IMR-90 (cell line): Measurements from ENCODE around the gene TRIM6.

Experiments
- CEBPB ChIP-seq: IDR thresholded peaks from 2 replicates; pipeline ENCODE4 v1.6.1; 2012; ENCODE audit warnings: low read depth, low read length, improper control_type of control experiment
- CHD1 ChIP-seq: IDR thresholded peaks from 2 replicates; pipeline ENCODE4 v1.6.1; 2012; ENCODE audit warnings: low read depth, low read length, improper control_type of control experiment
- CTCF ChIP-seq: conservative IDR thresholded peaks from 2 replicates; pipeline ENCODE4 v1.5.1; 2012; ENCODE audit warnings: mild to moderate bottlenecking, low read depth, low read length, improper control_type of control experiment
- MAZ ChIP-seq: IDR thresholded peaks from 2 replicates; pipeline ENCODE4 v1.6.1; 2012; ENCODE audit warnings: low read depth, mild to moderate bottlenecking, low read length, improper control_type of control experiment, moderate library complexity, borderline replicate concordance
- MXI1 ChIP-seq: IDR thresholded peaks from 2 replicates; pipeline ENCODE4 v1.6.1; 2012; ENCODE audit warnings: low read depth, mild to moderate bottlenecking, low read length, moderate library complexity, borderline replicate concordance
- NFE2L2 ChIP-seq: fragments of 150-350 bp; IDR thresholded peaks from 2 replicates; pipeline ENCODE4 v1.6.1; 2016; ENCODE audit warnings: low read depth, mild to moderate bottlenecking, low read length
- POLR2A ChIP-seq: IDR thresholded peaks from 2 replicates; pipeline ENCODE4 v1.6.1; 2012; ENCODE audit warnings: mild to moderate bottlenecking, low read depth, low read length
- RAD21 ChIP-seq: IDR thresholded peaks from 2 replicates; pipeline ENCODE4 v1.6.1; 2012; ENCODE audit warnings: low read length, improper control_type of control experiment
- RCOR1 ChIP-seq: IDR thresholded peaks from 2 replicates; pipeline ENCODE4 v1.6.1; 2012; ENCODE audit warnings: mild to moderate bottlenecking, low read length, improper control_type of control experiment; ENCODE audit not compliant: insufficient replicate concordance

- TF ChIP-seq CTCF (no peak), MXI1 (no peak), CEBPB (no peak), RCOR1 (no peak), POLR2A (no peak), MAZ (no peak), CHD1 (no peak), NFE2L2 (no peak), RAD21 (no peak)
Observed at GRCh38 chr11:5593146-5593545, 3.3 kb upstream of the TRIM6 start.
